Measurements from ENCODE around the gene POLD3. TPM values are rescaled to one million over a fixed set of nuclear protein-coding genes. Genes with fewer than 3 reads are reported as not detected.

POLD3 gene
- total and polyA plus RNA-seq, 10 of the 15 experiments (the other 5 are each of a cell fraction or from before 2014, with no cell fraction given): 23.8 to 63.7 (median 38.7) TPM

GRCh38 chr11:74570266-74571061 is 21.9 kb upstream of the POLD3 start:
- no peaks in the 10 kb centered on the region for H3K4me1 ChIP-seq (ENCODE audit: control insufficient read depth, insufficient read depth, low read length)
- H3K27me3 ChIP-seq (replicated peaks in 1 of 2; ENCODE audit: control insufficient read depth in 2 of 2, insufficient read depth in 2 of 2, low read length in 1 of 2): no peaks in the 10 kb centered on the region
- no peaks in the 10 kb centered on the region for H4K20me1 ChIP-seq (ENCODE audit: control insufficient read depth, insufficient read depth)
- in situ Hi-C loops (cut with MboI) (loop anchor here (5.0 kb wide), 1 partner anchor 113 kb away; no protein-coding TSS in a partner anchor), intact Hi-C loops (cut with micrococcal nuclease; ENCODE audit: unreplicated experiment) (loop anchor here (1.0 to 5.0 kb wide), 3 partner anchors 117 to 313 kb away; no protein-coding TSS in a partner anchor)
- H3K9ac ChIP-seq (ENCODE audit: control insufficient read depth, insufficient read depth, low read length): no peak overlapping the region
- H3K79me2 ChIP-seq (ENCODE audit: control insufficient read depth, insufficient read depth, low read length): no peaks in the 10 kb centered on the region
- H3K36me3 ChIP-seq (ENCODE audit: control insufficient read depth in 2 of 2, insufficient read depth in 2 of 2, low read length in 1 of 2): no peaks in the 10 kb centered on the region
- no peaks in the 10 kb centered on the region for H3K9me3 ChIP-seq (replicated peaks; ENCODE audit: control insufficient read depth, insufficient read depth, low read length)
- WGBS (ENCODE audit: insufficient coverage, insufficient replicate concordance, low lambda C conversion rate, missing lambda C conversion rate): 22% methylated on average over 8 of the region's 8 CpGs
- no peak for DNase-seq (ENCODE audit: low read depth, low spot score)
- peak; percentile 86 for FAIRE-seq
- peak; percentile 52 to 76 (median 62); a peak in 5 of 6 replicates for TF ChIP-seq CTCF (IDR thresholded peaks at IDR 0.05 in 2 of 3, conservative IDR thresholded peaks at IDR 0.05 in 1 of 3; ENCODE audit: control insufficient read depth in 2 of 3, extremely low read depth in 1 of 3, insufficient read depth in 1 of 3, low read depth in 3 of 3, low read length in 3 of 3)
- no peak for TF ChIP-seq POLR2A (IDR thresholded peaks at IDR 0.05; ENCODE audit: low read depth, low read length)
- TF ChIP-seq JUND (IDR thresholded peaks at IDR 0.05; ENCODE audit: low read depth, low read length): no peak
- no peak for TF ChIP-seq SRF (IDR thresholded peaks at IDR 0.05; ENCODE audit: low read depth in 2 of 2, low read length in 2 of 2)
- TF ChIP-seq TCF12 (IDR thresholded peaks at IDR 0.05; ENCODE audit: low read depth, low read length): no peak
- no peak for TF ChIP-seq MXI1 (IDR thresholded peaks at IDR 0.05; ENCODE audit: low read depth, low read length)
- TF ChIP-seq PML (IDR thresholded peaks at IDR 0.05; ENCODE audit: low read length): no peak
- TF ChIP-seq RAD21 (IDR thresholded peaks at IDR 0.05; ENCODE audit: insufficient read depth, low read depth, low read length): peak; percentile 74
- TF ChIP-seq HDAC2 (IDR thresholded peaks at IDR 0.05): no peak
- peak; percentile 75 for TF ChIP-seq SMC3 (IDR thresholded peaks at IDR 0.05; ENCODE audit: borderline replicate concordance, low read length)
- no peak for TF ChIP-seq KLF5 (IDR thresholded peaks at IDR 0.05; ENCODE audit: partially characterized antibody)
- no peak overlapping the region for H3K27ac ChIP-seq (ENCODE audit: control insufficient read depth, insufficient read depth)
- ATAC-seq: peak; percentile 88
- BruUV-seq (replicated peaks): no TSS peak
- POLR2A ChIA-PET: interaction anchor here (0.6 kb wide), 1 partner anchor 76 kb away, joined by 4 read pairs; no protein-coding TSS in a partner anchor
- no peak overlapping the region for H3K4me2 ChIP-seq (ENCODE audit: control insufficient read depth, insufficient read depth)
- CTCF ChIA-PET: interaction anchor here (0.7 to 6.3 kb wide), 14 partner anchors 11 to 386 kb away, joined by 3 to 122 read pairs (median 3); partner anchors contain the start of gene POLD3
- SMC1A ChIA-PET (ENCODE audit: uncharacterized antibody, unreplicated experiment): interaction anchor here (0.6 to 9.1 kb wide), 7 partner anchors 16 to 315 kb away, joined by 3 to 66 read pairs (median 4); no protein-coding TSS in a partner anchor
- H3K4me3 ChIP-seq: no peak overlapping the region
- H2AFZ ChIP-seq (ENCODE audit: control insufficient read depth, low read depth, low read length): no peak overlapping the region
- RAD21 ChIA-PET (ENCODE audit: unreplicated experiment): interaction anchor here (0.8 to 4.4 kb wide), 5 partner anchors 113 to 315 kb away, joined by 3 to 35 read pairs (median 4); no protein-coding TSS in a partner anchor
